Measurements from ENCODE around the gene JADE2.

GRCh38 chr5:134560698-134561097 lies 35.2 kb downstream of the JADE2 start:
- TF ChIP-seq CTCF (IDR thresholded peaks at IDR 0.05), result no peak
- no peak for TF ChIP-seq EP300 (IDR thresholded peaks at IDR 0.05)
- TF ChIP-seq POLR2A (IDR thresholded peaks at IDR 0.05), result no peak
- TF ChIP-seq POLR2AphosphoS5 (IDR thresholded peaks at IDR 0.05), result no peak

Measured in stomach (tissue), 4 donors.